Measurements from ENCODE around the gene LAMA5. TPM values are rescaled to one million over a fixed set of nuclear protein-coding genes. Genes with fewer than 3 reads are reported as not detected.

The LAMA5 gene
- total RNA-seq, 1 experiment from 2014 or later: 22.2 TPM

- Histone ChIP-seq H3K27me3 (no peaks in the 10 kb centered on the region), H3K9me3 (no peaks in the 10 kb centered on the region), H3K4me3 (no peak overlapping the region), H3K36me3 (peaks cover 43% of the 10 kb centered on the region)
- DNase-seq: no peak
Observed at GRCh38 chr20:62288535-62289105, 78.5 kb downstream of the LAMA5 start.

DNA sequence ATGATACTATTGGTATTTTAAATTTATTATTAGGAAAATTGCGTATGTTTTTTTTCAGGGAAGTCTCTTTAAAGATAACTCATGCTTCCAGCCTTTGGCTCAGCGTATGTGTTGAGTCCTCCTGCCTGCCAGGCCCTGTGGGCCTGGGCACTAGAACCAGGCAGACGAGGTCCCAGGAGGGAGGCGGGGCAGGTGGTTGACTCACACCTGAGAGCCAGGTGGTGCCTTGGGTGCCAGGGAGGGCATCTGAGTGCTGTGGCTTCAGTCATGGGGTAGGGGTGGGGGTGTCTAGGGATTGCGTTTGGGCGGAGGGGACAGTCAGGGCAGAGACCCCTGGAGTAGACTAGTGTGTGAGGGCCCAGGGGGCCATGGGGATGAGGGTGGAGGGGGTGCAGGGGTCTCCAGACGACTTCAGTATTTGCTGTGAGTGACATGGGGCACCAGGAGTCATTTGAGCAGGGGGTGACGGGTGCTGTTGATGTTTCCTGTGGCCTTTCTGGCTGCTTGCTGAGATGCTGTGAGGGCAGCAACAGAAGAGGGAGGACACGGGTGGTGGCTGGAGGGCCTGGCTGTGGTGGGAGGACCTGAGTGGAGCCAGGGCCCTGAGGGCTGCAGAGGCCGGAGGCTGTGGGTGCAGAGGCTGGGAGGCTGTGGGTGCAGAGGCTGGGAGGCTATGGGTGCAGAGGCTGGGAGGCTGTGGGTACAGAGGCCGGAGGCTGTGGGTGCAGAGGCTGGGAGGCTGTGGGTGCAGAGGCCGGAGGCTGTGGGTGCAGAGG is 79.2 kb downstream of the LAMA5 start:
- Histone ChIP-seq H3K4me3 (no peak overlapping the region), H3K9me3 (no peaks in the 10 kb centered on the region), H3K27me3 (no peaks in the 10 kb centered on the region), H3K36me3 (peaks cover 43% of the 10 kb centered on the region)
- DNase-seq: no peak

GRCh38 chr20:62287129-62287528 is 80.0 kb downstream of the LAMA5 start:
- no peak for DNase-seq
- Histone ChIP-seq H3K36me3 (peaks cover 49% of the 10 kb centered on the region), H3K27me3 (no peaks in the 10 kb centered on the region), H3K9me3 (no peaks in the 10 kb centered on the region), H3K4me3 (no peak overlapping the region)

GRCh38 chr20:62286493-62287064 is 80.5 kb downstream of the LAMA5 start:
- H3K36me3 ChIP-seq: peaks cover 52% of the 10 kb centered on the region
- no peak for DNase-seq

DNA sequence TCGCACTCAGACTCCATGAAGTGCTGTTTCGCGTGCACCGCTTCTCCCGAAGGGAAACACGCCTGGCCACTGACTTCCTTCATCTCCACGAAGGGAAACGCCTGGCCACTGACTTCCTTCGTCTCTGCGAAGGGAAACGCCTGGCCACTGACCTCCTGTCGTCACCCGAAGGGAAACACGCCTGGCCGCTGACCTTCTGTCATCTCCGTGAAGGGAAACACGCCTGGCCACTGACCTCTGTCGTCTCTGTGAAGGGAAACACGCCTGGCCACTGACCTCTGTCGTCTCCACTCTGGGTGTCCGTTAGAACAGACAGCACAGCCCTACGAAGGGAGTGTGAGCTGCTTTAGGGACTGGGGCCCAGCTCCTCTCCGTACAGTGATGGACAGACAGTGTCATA is 81.4 kb downstream of the LAMA5 start:
- H3K9me3 ChIP-seq: no peaks in the 10 kb centered on the region
- DNase-seq: no peak
- H3K27me3 ChIP-seq: no peaks in the 10 kb centered on the region
- peaks cover 52% of the 10 kb centered on the region for H3K36me3 ChIP-seq
- H3K4me3 ChIP-seq: no peak overlapping the region

More at GRCh38 chr20:62286493-62287064, 80.5 kb downstream of the LAMA5 start:
- Histone ChIP-seq H3K4me3 (no peak overlapping the region), H3K27me3 (no peaks in the 10 kb centered on the region), H3K9me3 (no peaks in the 10 kb centered on the region)

- Histone ChIP-seq H3K9me3 (no peaks in the 10 kb centered on the region), H3K36me3 (peaks cover 55% of the 10 kb centered on the region), H3K27me3 (no peaks in the 10 kb centered on the region), H3K4me3 (no peak overlapping the region)
- no peak for DNase-seq
Observed at GRCh38 chr20:62285151-62285550, 82.0 kb downstream of the LAMA5 start.

DNA sequence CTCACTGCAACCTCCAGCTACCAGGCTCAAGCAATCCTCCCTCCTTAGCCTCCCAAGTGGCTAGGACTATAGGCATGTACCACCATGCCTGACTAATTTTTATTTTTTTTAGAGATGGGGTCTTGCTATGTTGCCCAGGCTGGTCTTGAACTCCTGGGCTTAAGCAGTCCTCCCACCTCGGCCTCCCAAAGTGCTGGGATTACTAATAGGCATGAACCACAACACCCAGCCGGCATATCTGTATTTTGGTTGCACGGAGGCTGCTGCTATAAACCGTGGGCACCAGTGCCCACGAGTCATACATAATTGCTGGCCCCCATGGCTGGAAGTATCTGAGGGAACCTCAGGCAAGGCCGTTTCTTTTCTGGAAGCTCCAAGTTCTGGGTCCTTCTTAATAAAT is 82.7 kb downstream of the LAMA5 start:
- Histone ChIP-seq H3K4me3 (no peak overlapping the region), H3K36me3 (peaks cover 61% of the 10 kb centered on the region), H3K9me3 (no peaks in the 10 kb centered on the region), H3K27me3 (no peaks in the 10 kb centered on the region)
- peak; percentile 58 for DNase-seq

- Histone ChIP-seq H3K9me3 (no peaks in the 10 kb centered on the region), H3K4me3 (no peak overlapping the region), H3K36me3 (peaks cover 66% of the 10 kb centered on the region), H3K27me3 (no peaks in the 10 kb centered on the region)
- no peak for DNase-seq
Observed at GRCh38 chr20:62282877-62283503, 84.1 kb downstream of the LAMA5 start.

- H3K4me3 ChIP-seq: no peak overlapping the region
- H3K36me3 ChIP-seq: peaks cover 69% of the 10 kb centered on the region
- no peaks in the 10 kb centered on the region for H3K9me3 ChIP-seq
- no peaks in the 10 kb centered on the region for H3K27me3 ChIP-seq
- DNase-seq: no peak
Observed at GRCh38 chr20:62282103-62282502, 85.0 kb downstream of the LAMA5 start.

DNA sequence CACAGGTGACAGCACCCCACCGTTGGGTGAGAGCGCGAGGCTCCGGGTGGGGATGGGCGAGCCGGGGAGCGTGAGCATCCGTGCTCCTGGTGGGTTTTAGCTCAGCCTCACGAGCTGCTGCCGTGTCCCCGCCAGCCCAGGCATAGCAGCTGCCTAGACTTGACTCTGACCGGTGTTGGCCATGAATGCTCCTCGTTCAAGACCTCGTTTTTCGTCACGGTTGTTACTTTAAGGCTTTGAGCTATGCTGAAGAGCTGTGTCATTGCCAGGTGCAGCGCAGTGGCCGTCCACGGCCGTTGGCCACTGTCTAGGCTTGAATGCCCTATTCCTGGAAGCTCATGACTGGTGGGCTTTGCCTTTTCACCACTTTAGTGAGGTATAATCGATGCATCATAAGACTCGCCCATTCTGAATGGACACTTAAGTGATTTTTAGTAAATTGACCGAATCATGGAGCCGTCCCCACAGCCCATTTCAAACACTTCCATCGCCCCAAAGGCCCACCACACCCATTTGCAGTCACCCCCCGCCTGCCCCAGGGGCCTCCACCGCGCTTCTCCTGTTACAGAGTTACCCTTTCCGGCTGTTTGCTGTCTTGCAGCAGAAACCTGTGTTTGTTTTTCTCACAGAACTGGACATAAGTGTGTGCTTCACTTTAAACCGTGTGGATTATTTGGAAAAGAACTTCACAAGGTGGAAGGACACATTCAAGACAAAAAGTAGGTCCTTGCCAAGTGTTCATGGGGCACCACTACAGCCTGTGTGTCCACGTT is 85.8 kb downstream of the LAMA5 start:
- Histone ChIP-seq H3K27me3 (no peaks in the 10 kb centered on the region), H3K36me3 (peaks cover 64% of the 10 kb centered on the region), H3K4me3 (no peak overlapping the region), H3K9me3 (no peaks in the 10 kb centered on the region)
- DNase-seq: no peak

- H3K36me3 ChIP-seq: peaks cover 59% of the 10 kb centered on the region
- no peak for DNase-seq
- no peaks in the 10 kb centered on the region for H3K27me3 ChIP-seq
- H3K4me3 ChIP-seq: no peak overlapping the region
- H3K9me3 ChIP-seq: no peaks in the 10 kb centered on the region
Observed at GRCh38 chr20:62280303-62280702, 86.8 kb downstream of the LAMA5 start.

- Histone ChIP-seq H3K27me3 (no peaks in the 10 kb centered on the region), H3K4me3 (no peak overlapping the region), H3K9me3 (no peaks in the 10 kb centered on the region), H3K36me3 (peaks cover 42% of the 10 kb centered on the region)
- no peak for DNase-seq
Observed at GRCh38 chr20:62277253-62277652, 89.9 kb downstream of the LAMA5 start.

- no peaks in the 10 kb centered on the region for H3K9me3 ChIP-seq
- no peaks in the 10 kb centered on the region for H3K27me3 ChIP-seq
- no peak overlapping the region for H3K4me3 ChIP-seq
- no peak for DNase-seq
- H3K36me3 ChIP-seq: peaks cover 37% of the 10 kb centered on the region
Observed at GRCh38 chr20:62276439-62276838, 90.7 kb downstream of the LAMA5 start.

DNA sequence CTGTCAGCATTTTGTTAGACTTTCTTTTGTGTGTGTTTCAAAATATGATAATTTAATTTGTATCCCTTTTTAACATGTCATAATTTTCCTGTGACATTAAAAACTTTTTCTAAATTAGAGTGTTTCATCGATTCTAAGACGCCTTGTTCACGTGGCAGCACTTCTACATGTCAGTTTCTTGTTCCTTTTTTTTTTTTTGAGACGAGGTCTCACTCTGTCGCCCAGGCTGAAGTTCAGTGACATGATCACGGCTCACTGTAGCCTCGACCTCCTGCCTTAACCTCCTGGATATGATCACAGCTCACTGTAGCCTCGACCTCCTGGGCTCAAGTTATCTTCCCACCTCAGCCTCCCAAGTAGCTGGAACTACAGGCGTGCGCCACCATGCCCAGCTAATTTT is 91.9 kb downstream of the LAMA5 start:
- Histone ChIP-seq H3K9me3 (no peaks in the 10 kb centered on the region), H3K36me3 (peaks cover 27% of the 10 kb centered on the region), H3K4me3 (no peak overlapping the region), H3K27me3 (no peaks in the 10 kb centered on the region)
- DNase-seq: no peak

DNA sequence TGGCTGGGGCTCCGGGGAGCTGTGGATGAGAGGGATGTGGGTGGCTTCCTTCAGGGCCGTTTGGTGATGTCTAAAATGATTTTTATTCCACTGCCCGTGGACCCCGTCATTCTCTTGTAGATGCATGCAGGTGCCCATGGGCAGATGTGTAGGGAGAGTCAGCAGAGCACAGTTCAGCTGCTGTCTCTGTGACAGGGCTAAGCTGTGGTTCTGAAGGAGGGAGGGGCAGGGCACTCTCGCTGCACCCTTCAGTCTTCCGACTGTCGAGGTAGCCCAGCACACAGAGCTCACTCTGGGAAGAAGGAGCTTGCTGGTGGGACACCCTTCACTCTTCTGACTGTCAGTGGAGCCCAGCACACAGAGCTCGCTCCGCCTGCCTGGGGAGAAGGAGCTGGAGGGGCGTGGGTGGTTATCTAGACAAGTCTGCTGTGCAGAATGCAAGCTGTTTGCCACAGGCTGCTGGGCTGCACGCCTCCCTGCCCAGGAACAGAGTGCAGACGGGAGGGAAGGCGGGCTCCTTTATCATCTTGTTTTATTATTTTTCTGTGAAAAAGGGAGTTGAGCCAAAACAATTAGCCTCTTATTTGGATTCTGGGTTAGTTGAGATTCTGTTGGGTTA is 92.7 kb downstream of the LAMA5 start:
- H3K4me3 ChIP-seq: no peak overlapping the region
- DNase-seq: no peak

DNA sequence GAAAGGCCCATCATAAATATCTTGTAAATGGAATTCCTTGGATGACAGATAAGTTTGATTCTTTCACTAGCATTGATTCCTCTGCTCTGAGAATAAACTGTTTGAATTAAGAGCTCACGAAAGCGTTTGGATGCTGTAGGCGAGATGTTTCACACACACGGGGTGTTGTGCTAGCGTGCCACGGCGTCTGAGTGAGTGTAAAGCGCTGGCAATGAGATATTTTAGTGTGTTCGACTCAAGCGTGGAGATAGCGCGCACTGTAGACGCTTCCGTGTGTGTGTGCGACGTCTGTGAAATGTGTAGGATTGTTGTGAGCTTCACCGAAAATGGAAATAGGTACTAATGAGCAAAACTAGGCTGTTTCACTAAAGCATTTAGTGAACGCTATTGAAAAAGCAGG is 93.7 kb downstream of the LAMA5 start:
- Histone ChIP-seq H3K27me3 (no peaks in the 10 kb centered on the region), H3K4me3 (no peak overlapping the region), H3K36me3 (peaks cover 19% of the 10 kb centered on the region), H3K9me3 (no peaks in the 10 kb centered on the region)
- DNase-seq: no peak

More for the DNA sequence above, 92.7 kb downstream of the LAMA5 start:
- no peaks in the 10 kb centered on the region for H3K9me3 ChIP-seq
- peaks cover 21% of the 10 kb centered on the region for H3K36me3 ChIP-seq
- no peaks in the 10 kb centered on the region for H3K27me3 ChIP-seq
